RWPE2 (cell line): ENCODE results near the gene TLK2.

Experiments used
- ATAC-seq: fragments of 200-7000 bp; cut with Tn5 transposase; 3 replicates; pipeline ENCODE4 v1.9.1; 2021; ENCODE audit warnings: low read depth
- DNase-seq: peaks from one replicate; pipeline ENCODE4 v3.0.0-alpha.2; 2020; ENCODE audit warnings: low spot score
- H3K27ac ChIP-seq: fragments of 450-650 bp; 2 replicates; pipeline ENCODE4 v1.5.1; 2017; ENCODE audit warnings: mild to moderate bottlenecking; ENCODE audit not compliant: poor library complexity, severe bottlenecking
- H3K27me3 ChIP-seq: fragments of 250-450 bp; sonication (Bioruptor Pico); 2 replicates; pipeline ENCODE4 v1.5.1; 2021; ENCODE audit warnings: mild to moderate bottlenecking, moderate library complexity; ENCODE audit not compliant: insufficient read depth, poor library complexity, severe bottlenecking
- H3K36me3 ChIP-seq: fragments of 250-450 bp; sonication (Bioruptor Pico); 2 replicates; pipeline ENCODE4 v1.5.1; 2020; ENCODE audit warnings: low read depth, mild to moderate bottlenecking, moderate library complexity
- H3K4me1 ChIP-seq: fragments of 250-450 bp; sonication (Bioruptor Pico); 2 replicates; pipeline ENCODE4 v1.5.1; 2021; ENCODE audit warnings: mild to moderate bottlenecking, moderate library complexity; ENCODE audit not compliant: insufficient read depth, poor library complexity, severe bottlenecking
- H3K4me3 ChIP-seq: fragments of 250-450 bp; sonication (Bioruptor Pico); 2 replicates; pipeline ENCODE4 v1.5.1; 2021; ENCODE audit warnings: mild to moderate bottlenecking, moderate library complexity; ENCODE audit not compliant: severe bottlenecking
- H3K9me3 ChIP-seq: fragments of 250-450 bp; sonication (Bioruptor Pico); 2 replicates; pipeline ENCODE4 v1.5.1; 2021; ENCODE audit warnings: mild to moderate bottlenecking, moderate library complexity; ENCODE audit not compliant: severe bottlenecking
- TF ChIP-seq, protein P1 (sequence below): fragments of 450-650 bp; IDR thresholded peaks from one replicate; pipeline ENCODE4 v1.5.1; 2017; ENCODE audit warnings: mild to moderate bottlenecking, moderate library complexity; ENCODE audit not compliant: poor library complexity, severe bottlenecking

The TLK2 gene

DNA sequence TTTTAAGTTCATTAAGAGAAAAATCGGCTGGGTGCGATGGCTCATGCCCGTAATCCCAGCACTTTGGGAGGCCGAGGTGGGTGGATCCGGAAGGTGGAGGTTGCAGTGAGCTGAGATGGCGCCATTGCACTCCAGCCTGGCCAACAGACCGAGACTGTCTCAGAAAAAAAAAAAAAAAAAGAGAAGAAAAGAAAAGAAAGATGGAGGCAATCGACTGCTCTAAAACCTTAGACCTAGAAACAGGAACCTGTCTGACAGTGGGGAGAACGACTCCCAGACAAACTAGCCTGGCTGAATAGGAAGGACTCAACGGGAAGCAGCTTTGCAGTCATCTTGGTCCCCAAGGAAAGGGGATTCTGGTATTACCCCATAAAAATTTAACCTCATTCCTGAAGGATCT is 162.5 kb downstream of the TLK2 start:
- TF ChIP-seq, protein P1, sequence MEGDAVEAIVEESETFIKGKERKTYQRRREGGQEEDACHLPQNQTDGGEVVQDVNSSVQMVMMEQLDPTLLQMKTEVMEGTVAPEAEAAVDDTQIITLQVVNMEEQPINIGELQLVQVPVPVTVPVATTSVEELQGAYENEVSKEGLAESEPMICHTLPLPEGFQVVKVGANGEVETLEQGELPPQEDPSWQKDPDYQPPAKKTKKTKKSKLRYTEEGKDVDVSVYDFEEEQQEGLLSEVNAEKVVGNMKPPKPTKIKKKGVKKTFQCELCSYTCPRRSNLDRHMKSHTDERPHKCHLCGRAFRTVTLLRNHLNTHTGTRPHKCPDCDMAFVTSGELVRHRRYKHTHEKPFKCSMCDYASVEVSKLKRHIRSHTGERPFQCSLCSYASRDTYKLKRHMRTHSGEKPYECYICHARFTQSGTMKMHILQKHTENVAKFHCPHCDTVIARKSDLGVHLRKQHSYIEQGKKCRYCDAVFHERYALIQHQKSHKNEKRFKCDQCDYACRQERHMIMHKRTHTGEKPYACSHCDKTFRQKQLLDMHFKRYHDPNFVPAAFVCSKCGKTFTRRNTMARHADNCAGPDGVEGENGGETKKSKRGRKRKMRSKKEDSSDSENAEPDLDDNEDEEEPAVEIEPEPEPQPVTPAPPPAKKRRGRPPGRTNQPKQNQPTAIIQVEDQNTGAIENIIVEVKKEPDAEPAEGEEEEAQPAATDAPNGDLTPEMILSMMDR, result no peak
- no peak for ATAC-seq

DNA sequence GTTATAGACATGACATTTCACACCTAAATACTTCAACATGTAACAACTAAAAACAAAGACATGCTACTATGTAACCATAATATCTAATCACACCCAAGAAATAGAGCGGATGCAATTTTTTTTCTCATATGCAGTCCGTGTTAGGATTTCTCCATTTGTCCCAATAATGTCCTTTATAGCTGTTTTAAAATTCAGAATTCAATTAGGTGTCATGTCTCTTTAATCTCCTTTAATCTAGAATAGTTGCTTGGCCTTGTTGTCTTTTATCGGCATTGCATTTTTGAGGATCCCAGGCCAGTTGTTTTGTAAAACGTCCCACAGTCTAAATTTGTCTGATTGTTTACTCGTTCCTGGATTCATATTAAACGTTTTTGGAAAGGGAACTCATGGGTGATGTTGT is 163.3 kb downstream of the TLK2 start:
- no peak for DNase-seq
- H3K9me3 ChIP-seq, result no peaks in the 10 kb centered on the region
- no peaks in the 10 kb centered on the region for H3K27me3 ChIP-seq
- TF ChIP-seq, protein P1, result no peak
- H3K36me3 ChIP-seq, result peaks cover 3% of the 10 kb centered on the region; the same call in 1 of the 2 replicates
- H3K4me1 ChIP-seq, result no peaks in the 10 kb centered on the region
- no peak overlapping the region for H3K27ac ChIP-seq
- ATAC-seq, result no peak
- H3K4me3 ChIP-seq, result no peak overlapping the region

More for the DNA sequence above, 162.5 kb downstream of the TLK2 start:
- Histone ChIP-seq H3K36me3 (peaks cover 3% of the 10 kb centered on the region; the same call in 1 of the 2 replicates), H3K4me1 (no peaks in the 10 kb centered on the region), H3K4me3 (no peak overlapping the region), H3K27ac (no peak overlapping the region), H3K27me3 (no peaks in the 10 kb centered on the region), H3K9me3 (no peaks in the 10 kb centered on the region)
- DNase-seq, result no peak

DNA sequence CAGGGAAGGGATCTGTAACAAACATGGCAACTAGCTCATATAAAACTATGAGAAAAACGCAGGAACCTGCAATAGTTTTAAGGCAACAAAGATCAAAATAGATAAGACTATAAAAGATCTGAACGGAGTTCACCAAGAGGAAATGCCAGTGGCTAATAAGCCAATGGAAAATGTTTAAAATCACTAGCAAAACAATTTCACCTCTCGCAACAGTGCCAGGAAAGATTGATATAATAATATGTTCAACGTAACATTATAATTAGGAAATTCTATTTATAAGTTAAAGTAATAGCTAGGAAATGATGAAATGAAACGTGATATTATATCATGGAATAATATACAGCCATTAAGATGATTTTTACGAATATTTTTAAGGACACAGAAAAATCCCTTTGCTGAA is 164.9 kb downstream of the TLK2 start:
- Histone ChIP-seq H3K4me1 (no peaks in the 10 kb centered on the region), H3K36me3 (no peaks in the 10 kb centered on the region), H3K27ac (no peak overlapping the region), H3K4me3 (no peak overlapping the region), H3K9me3 (no peaks in the 10 kb centered on the region), H3K27me3 (no peaks in the 10 kb centered on the region)
- TF ChIP-seq, protein P1, result no peak
- DNase-seq (no peak), ATAC-seq (no peak)

DNA sequence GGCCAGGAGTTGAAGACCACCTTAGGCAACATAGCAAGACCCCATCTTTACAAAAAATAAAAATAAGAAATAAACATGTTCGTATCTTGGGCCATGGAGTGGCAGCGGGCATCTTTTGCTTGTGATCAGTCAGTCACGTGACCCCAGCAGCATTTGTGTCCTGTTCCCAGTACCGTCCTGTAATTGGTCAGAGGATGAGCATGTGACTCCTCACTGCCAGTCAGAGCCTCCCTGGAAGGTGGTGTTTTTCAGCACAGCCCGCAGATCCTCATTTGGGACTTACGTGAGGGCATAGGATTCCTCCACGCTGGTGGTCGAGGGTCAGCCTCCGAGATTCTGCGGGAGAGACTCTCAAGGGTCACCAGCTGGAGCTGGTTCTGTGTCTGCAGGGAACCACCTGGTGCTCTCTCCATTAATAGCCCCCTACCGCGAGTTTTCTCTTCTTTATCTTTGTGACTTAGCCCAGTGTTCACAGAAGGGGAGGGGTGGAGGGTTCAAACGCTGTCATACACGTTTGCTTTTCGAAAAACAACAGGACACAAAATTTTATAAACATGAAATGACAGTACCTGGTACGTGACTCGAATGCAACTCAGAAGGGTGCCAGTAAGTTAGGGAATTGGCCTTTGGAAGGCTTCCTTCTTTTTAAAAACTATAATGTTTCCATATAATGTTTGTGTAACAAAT is 166.0 kb downstream of the TLK2 start:
- no peak for DNase-seq

More for the DNA sequence above, 166.0 kb downstream of the TLK2 start:
- Histone ChIP-seq H3K27ac (no peak overlapping the region), H3K4me3 (no peak overlapping the region), H3K36me3 (no peaks in the 10 kb centered on the region), H3K27me3 (no peaks in the 10 kb centered on the region), H3K4me1 (no peaks in the 10 kb centered on the region), H3K9me3 (no peaks in the 10 kb centered on the region)
- TF ChIP-seq, protein P1, result no peak
- no peak for ATAC-seq
